Endodermal cell (in vitro differentiated cells): ENCODE data around the gene C15orf39. TPM values are rescaled to one million over a fixed set of nuclear protein-coding genes. Genes with fewer than 3 reads are reported as not detected.

Experiments used
- DNase-seq: peaks from one replicate; pipeline ENCODE4 v3.0.0-alpha.2; 2017
- H3K27ac ChIP-seq: 2 replicates; pipeline ENCODE4 v1.5.1; 2013; ENCODE audit warnings: mild to moderate bottlenecking, low read depth, low read length, moderate library complexity
- H3K27me3 ChIP-seq: 2 replicates; pipeline ENCODE4 v1.6.1; 2013; ENCODE audit warnings: mild to moderate bottlenecking, low read length, moderate library complexity; ENCODE audit not compliant: insufficient read depth, control insufficient read depth, poor library complexity, severe bottlenecking
- H3K36me3 ChIP-seq: 2 replicates; pipeline ENCODE4 v1.7.0; 2013; ENCODE audit warnings: mild to moderate bottlenecking, low read length, moderate library complexity; ENCODE audit not compliant: control insufficient read depth, insufficient read depth
- H3K4me1 ChIP-seq: one replicate; pipeline ENCODE4 v1.7.0; 2013; ENCODE audit warnings: low read length; ENCODE audit not compliant: control insufficient read depth, insufficient read depth
- H3K4me3 ChIP-seq: 2 replicates; pipeline ENCODE4 v1.5.1; 2013; ENCODE audit warnings: mild to moderate bottlenecking, low read length, moderate library complexity
- H3K9ac ChIP-seq: 2 replicates; pipeline ENCODE4 v1.6.1; 2013; ENCODE audit warnings: mild to moderate bottlenecking, low read length, moderate library complexity; ENCODE audit not compliant: poor library complexity, severe bottlenecking; ENCODE audit errors: extremely low read depth
- H3K9me3 ChIP-seq: 2 replicates; pipeline ENCODE4 v1.6.1; 2013; ENCODE audit warnings: mild to moderate bottlenecking, low read length, moderate library complexity; ENCODE audit not compliant: control insufficient read depth
- H3K27ac Mint-ChIP-seq: 2 replicates; pipeline ENCODE4 v1.8.0; 2020; ENCODE audit warnings: mixed read lengths
- H3K27me3 Mint-ChIP-seq: 2 replicates; pipeline ENCODE4 v1.8.0; 2021; ENCODE audit warnings: mild to moderate bottlenecking, mixed read lengths; ENCODE audit not compliant: insufficient read depth
- H3K36me3 Mint-ChIP-seq: 2 replicates; pipeline ENCODE4 v1.8.0; 2020; ENCODE audit warnings: low read depth, mixed read lengths
- H3K4me1 Mint-ChIP-seq: 2 replicates; pipeline ENCODE4 v1.8.0; 2020; ENCODE audit warnings: mixed read lengths
- H3K4me3 Mint-ChIP-seq: 2 replicates; pipeline ENCODE4 v1.8.0; 2020; ENCODE audit warnings: mild to moderate bottlenecking, moderate library complexity, mixed read lengths
- H3K9me3 Mint-ChIP-seq: 2 replicates; pipeline ENCODE4 v1.8.0; 2020; ENCODE audit warnings: mild to moderate bottlenecking, mixed read lengths
- CTCF ChIP-seq: fragments of 200-600 bp; sonication (generic); conservative IDR thresholded peaks from 2 replicates; pipeline ENCODE4 v1.5.0; 2021; ENCODE audit warnings: antibody characterized with exemption, mild to moderate bottlenecking
- WGBS, 2 experiments: methylation state at CpG; one replicate each; pipeline versions ENCODE4 v1.1.5 to v1.1.7; 2013; ENCODE audit warnings: missing lambda C conversion rate in 2 of 2, mixed read lengths in 1 of 2; ENCODE audit not compliant: insufficient coverage in 1 of 2, insufficient read length in 1 of 2; 5-methylcytosine and 5-hydroxymethylcytosine counted together
- total RNA-seq, 2 donors: library from RNA; stranded (reverse); fragmentation: NEBNext Ultra II Directional in 1 of 2; extraction: Animal tissue kit (Norgen Biotek cat#: 25700) in 1 of 2; gene quantifications; 2 replicates in 1 of 2; 3 replicates in 1 of 2; pipeline ENCODE4 v1.2.1, GENCODE V29; 2021

Gene C15orf39
- total RNA-seq, 2 donors from 2014 or later = 19.0 to 22.2 TPM

GRCh38 chr15:75213768-75214221 is 12.1 kb downstream of the C15orf39 start:
- Histone ChIP-seq H3K36me3 (peaks cover 24% of the 10 kb centered on the region), H3K4me3 (no peak overlapping the region), H3K27ac (no peak overlapping the region), H3K9ac (no peak overlapping the region), H3K9me3 (no peaks in the 10 kb centered on the region), H3K4me1 (no peaks in the 10 kb centered on the region), H3K27me3 (no peaks in the 10 kb centered on the region)
- H3K36me3 Mint-ChIP-seq = peaks cover 22% of the 10 kb centered on the region
- no peak for TF ChIP-seq CTCF
- WGBS, 2 experiments = 90 to 97% methylated on average over 2 to 8 of the region's 9 CpGs
- H3K27ac Mint-ChIP-seq = peak overlapping the region; percentile 81
- no peak for DNase-seq
- H3K4me1 Mint-ChIP-seq = peaks cover 6% of the 10 kb centered on the region
- H3K27me3 Mint-ChIP-seq = no peaks in the 10 kb centered on the region
- H3K9me3 Mint-ChIP-seq = no peaks in the 10 kb centered on the region
- H3K4me3 Mint-ChIP-seq = no peak overlapping the region

GRCh38 chr15:75214293-75215096 is 12.8 kb downstream of the C15orf39 start:
- no peak for TF ChIP-seq CTCF
- peak overlapping the region; percentile 81 for H3K27ac Mint-ChIP-seq
- peaks cover 6% of the 10 kb centered on the region for H3K4me1 Mint-ChIP-seq
- Histone ChIP-seq H3K27ac (no peak overlapping the region), H3K4me3 (no peak overlapping the region), H3K4me1 (no peaks in the 10 kb centered on the region), H3K9ac (no peak overlapping the region), H3K27me3 (no peaks in the 10 kb centered on the region), H3K9me3 (no peaks in the 10 kb centered on the region), H3K36me3 (peaks cover 17% of the 10 kb centered on the region)
- DNase-seq = no peak
- H3K36me3 Mint-ChIP-seq = peaks cover 15% of the 10 kb centered on the region
- WGBS, 2 experiments = 76 to 81% methylated on average over 7 to 13 of the region's 13 CpGs
- no peaks in the 10 kb centered on the region for H3K27me3 Mint-ChIP-seq
- no peak overlapping the region for H3K4me3 Mint-ChIP-seq
- H3K9me3 Mint-ChIP-seq = no peaks in the 10 kb centered on the region

- Mint-ChIP-seq H3K27ac (no peak overlapping the region), H3K27me3 (peaks cover 2% of the 10 kb centered on the region), H3K4me1 (peaks cover 6% of the 10 kb centered on the region), H3K4me3 (no peak overlapping the region), H3K36me3 (peaks cover 12% of the 10 kb centered on the region), H3K9me3 (no peaks in the 10 kb centered on the region)
- TF ChIP-seq CTCF = no peak
- WGBS, 2 experiments = 93 to 100% methylated on average over 4 to 5 of the region's 5 CpGs
- no peaks in the 10 kb centered on the region for H3K9me3 ChIP-seq
- no peak overlapping the region for H3K9ac ChIP-seq
- no peak overlapping the region for H3K4me3 ChIP-seq
- no peaks in the 10 kb centered on the region for H3K4me1 ChIP-seq
- no peak overlapping the region for H3K27ac ChIP-seq
- H3K36me3 ChIP-seq = peaks cover 13% of the 10 kb centered on the region
- DNase-seq = no peak
- no peaks in the 10 kb centered on the region for H3K27me3 ChIP-seq
These were observed 13.7 kb downstream of the C15orf39 start for GRCh38 chr15:75215107-75216004.
